HG03060 (cell line): ENCODE measurements around the gene ASXL2.
"Not testable (repeated sequence)": the region's sequence is repeated elsewhere in the genome, so short reads cannot be mapped to it uniquely, and the experiment has no call there.

Source experiments
- ATAC-seq: cut with Tn5 transposase; IDR thresholded peaks from one replicate; pipeline ENCODE4 v1.9.1; 2021; ENCODE audit warnings: low read depth, moderate number of reproducible peaks; ENCODE audit not compliant: unreplicated experiment

ASXL2 gene

GRCh38 chr2:25894135-25894830, 16.0 kb upstream of the ASXL2 start:
- no peak for ATAC-seq

GRCh38 chr2:25891672-25892071, 13.4 kb upstream of the ASXL2 start:
- no peak for ATAC-seq

DNA sequence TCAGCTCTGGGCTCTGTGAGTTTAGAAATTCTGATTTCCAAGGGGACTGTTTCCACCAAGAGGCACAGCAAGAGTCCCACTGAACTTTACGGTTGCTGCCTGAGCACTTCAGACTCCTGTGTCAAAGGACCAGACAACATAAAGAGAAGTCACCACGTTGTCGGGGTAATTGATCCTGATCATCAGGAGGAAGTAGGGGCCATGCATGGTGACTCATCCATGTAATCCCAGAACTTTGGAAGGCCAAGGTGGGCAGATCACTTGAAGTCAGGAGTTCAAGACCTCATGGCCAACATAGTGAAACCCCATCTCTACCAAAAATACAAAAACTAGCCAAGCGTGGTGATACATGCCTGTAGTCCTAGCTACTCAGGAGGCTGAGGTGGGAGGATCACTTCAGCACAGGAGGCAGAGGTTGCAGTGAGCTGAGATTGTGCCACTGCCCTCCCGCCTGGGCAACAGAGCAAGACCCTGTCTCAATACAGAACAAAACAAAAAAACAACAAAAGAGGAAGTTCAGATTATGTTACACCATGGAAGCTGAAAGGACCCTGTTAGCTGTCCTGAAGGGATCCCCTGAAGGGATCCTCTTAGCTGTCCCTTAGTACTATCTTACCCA, 9.4 kb upstream of the ASXL2 start:
- ATAC-seq = no peak

GRCh38 chr2:25885933-25886332, 7.6 kb upstream of the ASXL2 start:
- no peak for ATAC-seq

GRCh38 chr2:25881764-25882163, 3.5 kb upstream of the ASXL2 start:
- no peak for ATAC-seq

DNA sequence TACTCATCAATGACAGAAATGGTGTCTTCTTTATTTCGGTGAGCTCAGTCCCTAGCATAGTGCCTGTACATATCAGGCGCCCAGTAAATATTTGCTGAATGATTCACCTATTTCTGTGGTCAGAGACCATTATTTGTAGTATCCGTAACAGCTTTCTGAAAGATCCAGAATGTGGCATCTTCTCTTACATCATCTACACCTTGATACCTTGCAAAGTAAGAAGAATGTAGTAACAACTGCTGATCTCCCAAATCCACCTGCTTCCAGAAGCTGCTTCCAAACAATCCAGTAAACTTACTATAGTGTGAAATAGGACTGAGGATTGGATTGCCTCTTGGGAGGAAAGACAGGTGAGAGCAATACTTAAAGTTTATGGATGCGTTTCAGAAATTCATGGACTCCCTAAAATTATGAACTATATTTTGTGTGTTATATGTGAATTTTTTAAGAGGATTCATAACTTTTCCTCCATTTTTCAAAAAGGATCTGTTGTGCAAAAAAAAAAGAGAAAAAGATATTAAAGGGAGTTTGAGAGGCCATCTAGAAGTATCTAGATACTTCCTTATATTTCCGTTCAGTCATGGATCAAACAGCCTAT, 945 bp upstream of the ASXL2 start:
- ATAC-seq = no peak

DNA sequence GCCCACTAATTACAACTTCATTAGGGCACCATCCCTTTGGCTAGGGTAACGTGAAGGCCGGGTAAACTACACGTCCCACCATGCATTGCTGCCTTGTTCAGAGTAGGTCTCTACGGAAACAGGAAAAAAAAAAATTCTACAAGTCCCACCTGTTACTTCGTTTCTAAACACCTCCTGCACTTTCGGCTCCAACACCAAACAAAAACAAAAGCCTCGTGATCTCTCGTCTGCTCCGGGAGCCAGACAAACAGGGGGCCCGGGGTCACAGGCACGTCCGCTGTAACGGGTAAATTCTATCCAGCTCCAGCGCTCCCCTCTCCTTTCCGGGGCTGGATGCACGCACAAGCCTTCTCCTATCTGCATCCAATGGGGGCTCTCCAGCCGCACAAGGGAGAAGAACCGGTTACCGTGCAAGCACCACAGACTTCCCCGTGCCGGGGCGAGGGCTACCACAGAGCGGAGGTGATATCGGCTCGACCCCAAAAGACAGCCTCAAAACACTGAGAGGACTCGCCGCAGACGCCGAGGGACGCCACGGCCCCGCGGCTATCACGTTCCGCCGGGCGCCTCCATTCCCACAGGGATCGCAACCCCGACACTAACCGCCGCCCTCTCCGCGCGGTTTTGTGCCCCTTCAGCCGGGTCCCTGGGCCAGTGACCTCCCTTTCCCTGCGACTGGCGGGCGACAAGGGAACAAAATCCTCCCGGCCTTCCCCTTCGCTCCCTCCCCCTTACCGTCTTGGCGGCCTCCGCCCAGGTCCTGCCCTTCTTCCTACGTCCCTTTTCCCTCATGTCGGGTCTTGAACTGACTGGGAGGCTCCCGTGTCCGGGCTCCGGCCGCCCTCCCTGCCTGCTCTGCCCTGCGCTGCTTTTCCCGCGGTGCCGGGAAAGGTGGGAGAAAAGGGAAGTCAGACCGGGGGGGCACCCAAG, 591 bp downstream of the ASXL2 start:
- no peak for ATAC-seq

DNA sequence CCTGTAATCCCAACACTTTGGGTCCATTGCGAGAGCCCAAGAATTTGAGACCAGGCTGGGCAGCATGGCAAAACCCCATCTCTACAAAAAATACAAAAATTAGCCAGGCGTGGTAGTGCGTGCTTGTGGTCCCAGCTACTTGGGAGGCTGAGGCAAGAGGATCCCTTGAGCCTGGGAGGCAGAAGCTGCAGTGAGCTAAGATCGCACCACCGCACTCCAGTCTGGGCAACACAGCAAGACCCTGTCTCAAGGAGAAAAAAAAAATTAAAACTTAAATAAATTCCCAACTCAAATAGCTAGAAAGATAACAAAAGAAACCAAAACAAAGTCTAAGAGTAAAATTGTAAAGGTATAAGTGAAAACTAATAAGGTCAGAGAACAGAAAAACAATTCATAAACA, 6.2 kb downstream of the ASXL2 start:
- no peak for ATAC-seq

- no peak for ATAC-seq
Observed at GRCh38 chr2:25867396-25868003, 10.8 kb downstream of the ASXL2 start.

- no peak for ATAC-seq
Observed at GRCh38 chr2:25856377-25856776, 21.9 kb downstream of the ASXL2 start.

GRCh38 chr2:25855065-25855464, 23.2 kb downstream of the ASXL2 start:
- ATAC-seq = no peak

DNA sequence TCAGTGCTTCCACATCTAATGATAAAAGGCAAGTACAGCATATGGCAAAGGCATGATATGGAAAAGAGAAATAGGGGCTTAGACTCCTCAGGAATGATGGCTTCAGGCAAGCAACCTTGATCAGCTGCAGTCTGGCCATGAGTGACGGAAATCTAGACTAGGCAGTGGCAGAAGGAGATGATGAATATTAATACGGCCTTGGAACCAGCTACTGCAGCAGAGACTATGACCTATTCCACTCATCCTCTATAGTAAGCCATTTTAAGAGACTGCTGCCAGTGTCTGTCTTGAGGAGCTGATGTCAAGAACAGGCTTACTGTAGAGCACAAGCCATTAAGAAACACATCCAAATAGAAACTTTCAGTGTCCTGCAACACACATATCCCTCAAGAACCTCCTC, 23.7 kb downstream of the ASXL2 start:
- no peak for ATAC-seq

GRCh38 chr2:25853038-25853638, 25.1 kb downstream of the ASXL2 start:
- no peak for ATAC-seq

DNA sequence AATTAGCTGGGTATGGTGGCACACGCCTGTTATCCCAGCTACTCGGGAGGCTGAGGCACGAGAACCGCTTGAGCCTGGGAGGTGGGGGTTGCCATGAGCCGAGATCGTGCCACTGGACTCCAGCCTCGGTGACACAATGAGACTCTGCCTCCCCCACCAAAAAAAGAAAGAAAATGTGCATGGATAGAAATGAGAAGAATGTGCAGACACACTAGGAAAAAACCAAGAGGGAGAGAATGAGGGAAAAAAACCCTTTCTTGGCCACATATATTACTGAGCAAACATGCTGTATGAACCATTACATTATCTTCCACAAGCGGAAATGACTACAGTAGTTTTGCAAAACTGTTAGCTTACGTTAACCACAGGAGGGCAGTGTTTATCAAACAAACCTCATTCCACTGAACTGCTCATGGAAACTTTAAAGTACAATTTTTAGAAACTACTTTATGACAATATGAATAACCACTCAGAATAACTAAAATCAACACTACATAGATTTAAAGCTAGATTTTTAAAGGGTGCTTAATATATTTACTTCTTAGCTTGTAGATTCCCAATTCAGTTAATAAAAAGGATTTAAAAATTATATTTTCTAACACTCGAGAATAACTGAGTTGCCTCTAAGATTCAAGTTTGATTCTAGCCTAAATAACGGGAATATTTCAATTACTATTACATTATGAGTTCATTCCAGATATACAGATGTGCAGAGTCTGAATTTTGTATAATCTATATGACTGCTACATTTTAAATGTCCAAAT, 26.4 kb downstream of the ASXL2 start:
- ATAC-seq = peak; percentile 45

- ATAC-seq = not testable (repeated sequence)
Observed at GRCh38 chr2:25850400-25850799, 27.9 kb downstream of the ASXL2 start.

GRCh38 chr2:25849350-25849749, 28.9 kb downstream of the ASXL2 start:
- ATAC-seq = not testable (repeated sequence)

DNA sequence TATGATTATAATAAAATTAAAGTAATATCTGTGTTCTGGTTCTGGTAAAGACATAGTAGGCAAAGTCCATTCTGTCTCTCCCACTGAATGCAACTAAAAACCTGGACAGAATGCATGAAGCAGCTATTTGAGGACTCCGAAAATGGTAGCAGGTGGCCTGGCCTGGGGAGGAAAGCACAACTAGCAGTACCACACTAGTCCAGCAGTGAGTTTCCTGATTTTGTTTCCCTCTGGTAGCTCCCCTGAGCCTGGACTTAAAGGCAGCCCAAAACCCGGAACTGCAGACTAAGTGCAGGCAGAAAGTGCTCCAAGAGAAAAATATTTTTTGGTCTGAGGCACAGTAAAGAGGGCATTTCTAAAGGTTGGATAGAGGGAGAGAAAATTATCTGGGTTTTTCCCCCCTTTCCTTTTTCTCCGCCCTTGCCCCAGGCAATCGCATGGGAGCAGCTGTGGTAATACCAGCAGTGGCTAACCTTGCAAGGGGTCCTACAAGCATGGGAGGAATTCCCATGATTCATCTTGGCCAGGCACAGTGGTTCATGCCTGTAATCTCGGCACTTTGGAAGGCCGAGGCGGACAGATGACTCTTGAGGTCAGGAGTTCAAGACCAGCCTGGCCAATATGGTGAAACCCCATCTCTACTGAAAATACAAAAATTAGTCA, 32.3 kb downstream of the ASXL2 start:
- no peak for ATAC-seq

GRCh38 chr2:25844089-25844488, 34.2 kb downstream of the ASXL2 start:
- no peak for ATAC-seq

DNA sequence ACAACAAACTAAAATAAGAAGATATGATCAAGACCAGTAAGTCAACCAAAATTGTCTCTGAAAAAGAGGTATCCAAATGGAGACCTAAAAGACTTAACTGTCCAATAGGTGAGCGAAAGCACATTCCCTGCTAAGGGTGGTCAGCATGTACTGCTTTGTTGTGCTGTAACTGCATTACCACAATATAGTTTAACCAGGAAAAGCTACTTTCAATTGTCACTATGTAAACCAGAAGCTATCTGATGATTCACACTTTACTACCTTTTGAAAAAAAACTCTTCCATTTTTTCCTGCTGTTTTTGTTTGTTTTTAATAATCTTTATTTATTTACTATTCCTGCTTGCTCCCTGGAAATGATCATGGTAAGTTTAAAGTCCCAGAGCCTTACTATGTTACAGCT, 36.1 kb downstream of the ASXL2 start:
- no peak for ATAC-seq
